ENCODE measurements around the gene ATP6V1E1.

The ATP6V1E1 gene

DNA sequence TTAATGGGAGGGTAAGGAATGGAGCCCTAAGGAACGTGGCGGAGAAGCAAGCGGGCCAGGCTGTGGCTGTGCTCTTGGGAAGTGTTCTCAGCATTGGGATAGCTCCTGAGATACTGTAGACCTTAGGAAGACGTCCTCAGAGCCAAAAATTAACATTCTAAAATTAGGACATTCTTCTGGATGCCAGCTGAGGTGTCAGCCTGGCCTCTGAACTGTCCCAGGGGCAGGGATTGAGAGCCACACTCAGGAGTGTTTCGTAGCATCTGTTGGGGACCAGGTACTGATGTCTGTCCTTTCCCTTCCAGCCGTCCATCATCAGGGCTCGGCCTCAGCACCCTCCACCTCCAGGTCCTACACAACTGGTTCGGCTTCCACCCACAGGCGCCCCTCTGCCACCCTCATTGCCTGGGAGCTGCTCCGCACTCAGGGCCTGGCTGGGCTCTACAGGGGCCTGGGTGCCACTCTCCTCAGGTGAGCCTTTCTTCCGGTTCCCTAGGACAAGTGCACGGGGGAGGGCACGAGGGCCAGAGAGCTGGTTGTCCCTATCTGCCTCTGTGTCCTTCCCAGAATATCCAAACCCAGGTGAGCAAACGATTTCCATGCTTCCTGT lies 41.6 kb downstream of the ATP6V1E1 start:
- TF ChIP-seq TAF1 (IDR thresholded peaks at IDR 0.05; ENCODE audit: borderline replicate concordance, insufficient read depth, low read length): no peak
- TF ChIP-seq POLR2AphosphoS5 (IDR thresholded peaks at IDR 0.05; ENCODE audit: low read depth, low read length): no peak
- TF ChIP-seq SIN3A (IDR thresholded peaks at IDR 0.05; ENCODE audit: borderline replicate concordance, insufficient read depth, low read length): no peak
- no peak for TF ChIP-seq REST (IDR thresholded peaks at IDR 0.05; ENCODE audit: insufficient read depth in 1 of 2, low read depth in 2 of 2, low read length in 2 of 2)
- no peak for TF ChIP-seq FOXP2 (optimal IDR thresholded peaks at IDR 0.05; ENCODE audit: borderline replicate concordance, extremely low read depth, extremely low read length, insufficient read depth)

DNA sequence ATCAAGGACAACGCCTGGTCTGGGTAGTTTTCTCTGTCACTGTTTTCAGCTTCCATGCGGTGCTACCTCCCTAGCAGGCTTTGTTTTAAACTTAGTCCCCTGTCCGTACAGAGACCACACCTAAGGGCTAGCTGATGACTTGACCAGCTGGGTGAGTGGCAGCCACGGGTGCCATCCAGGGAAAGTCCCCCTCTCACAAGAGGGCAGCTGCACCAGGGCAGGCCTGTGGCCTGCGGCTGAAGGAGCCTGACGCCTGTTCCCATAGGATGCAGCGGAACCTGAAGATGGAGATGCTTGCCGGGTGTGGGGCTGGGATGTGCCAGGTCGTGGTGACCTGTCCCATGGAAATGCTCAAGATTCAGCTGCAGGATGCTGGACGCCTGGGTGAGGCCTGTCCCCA lies 45.4 kb downstream of the ATP6V1E1 start:
- TF ChIP-seq FOXP2 (optimal IDR thresholded peaks at IDR 0.05; ENCODE audit: borderline replicate concordance, extremely low read depth, extremely low read length, insufficient read depth): no peak
- TF ChIP-seq REST (IDR thresholded peaks at IDR 0.05; ENCODE audit: insufficient read depth in 1 of 2, low read depth in 2 of 2, low read length in 2 of 2): no peak

GRCh38 chr22:17581631-17582030 lies 46.9 kb downstream of the ATP6V1E1 start:
- TF ChIP-seq REST (IDR thresholded peaks at IDR 0.05; ENCODE audit: insufficient read depth in 1 of 2, low read depth in 2 of 2, low read length in 2 of 2) (no peak), SIN3A (IDR thresholded peaks at IDR 0.05; ENCODE audit: borderline replicate concordance, insufficient read depth, low read length) (no peak), FOXP2 (optimal IDR thresholded peaks at IDR 0.05; ENCODE audit: borderline replicate concordance, extremely low read depth, extremely low read length, insufficient read depth) (no peak), TAF1 (IDR thresholded peaks at IDR 0.05; ENCODE audit: borderline replicate concordance, insufficient read depth, low read length) (no peak), POLR2AphosphoS5 (IDR thresholded peaks at IDR 0.05; ENCODE audit: low read depth, low read length) (no peak)

DNA sequence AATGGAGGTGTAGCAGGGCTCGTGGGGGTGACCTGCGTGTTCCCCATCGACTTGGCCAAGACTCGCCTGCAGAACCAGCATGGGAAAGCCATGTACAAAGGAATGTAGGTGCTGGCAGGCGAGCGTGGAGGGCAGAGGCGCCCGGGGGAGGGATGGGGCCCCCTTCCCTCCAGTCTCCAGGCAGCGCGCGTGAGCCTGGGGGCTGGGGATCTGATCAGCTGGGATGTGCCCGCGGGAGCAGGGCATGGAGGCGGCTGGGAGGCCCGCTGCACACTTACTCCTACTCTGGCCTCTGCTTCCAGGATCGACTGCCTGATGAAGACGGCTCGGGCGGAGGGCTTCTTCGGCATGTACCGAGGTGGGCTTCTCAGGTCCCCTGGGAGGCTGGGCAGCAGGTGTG lies 47.5 kb downstream of the ATP6V1E1 start:
- TF ChIP-seq FOXP2 (optimal IDR thresholded peaks at IDR 0.05; ENCODE audit: borderline replicate concordance, extremely low read depth, extremely low read length, insufficient read depth): no peak
- no peak for TF ChIP-seq TAF1 (IDR thresholded peaks at IDR 0.05; ENCODE audit: borderline replicate concordance, insufficient read depth, low read length)
- no peak for TF ChIP-seq POLR2AphosphoS5 (IDR thresholded peaks at IDR 0.05; ENCODE audit: low read depth, low read length)
- no peak for TF ChIP-seq SIN3A (IDR thresholded peaks at IDR 0.05; ENCODE audit: borderline replicate concordance, insufficient read depth, low read length)
- no peak for TF ChIP-seq REST (IDR thresholded peaks at IDR 0.05; ENCODE audit: insufficient read depth in 1 of 2, low read depth in 2 of 2, low read length in 2 of 2)
